GM12878 (cell line): Measurements from ENCODE around the gene CDKN1C. TPM values are rescaled to one million over a fixed set of nuclear protein-coding genes. Genes with fewer than 3 reads are reported as not detected.

ENCODE experiments used
- ATAC-seq: fragments of 200-7000 bp; cut with Tn5 transposase; 3 replicates; pipeline ENCODE4 v1.9.1; 2020; ENCODE audit warnings: mild to moderate bottlenecking, moderate library complexity
- BruUV-seq: library from RNA; stranded (reverse); fragments of 400-500 nt; replicated peaks from 2 replicates; lab custom pipeline; 2021; lab: Mats Ljungman, UMichigan
- CTCF ChIA-PET: fragments of 300-600 bp; sonication (Branson Sonifier 250); formaldehyde crosslinking; extraction: SDS; loops from one replicate; lab custom pipeline; 2021; ENCODE audit warnings: inconsistent platforms; lab: Yijun Ruan, JAX
- POLR2A ChIA-PET: fragments of 350-600 bp; formaldehyde crosslinking; extraction: SDS; loops from one replicate; lab custom pipeline; 2021; ENCODE audit warnings: inconsistent platforms; lab: Charles Lee
- RAD21 ChIA-PET: fragments of 300-600 bp; sonication (Branson Sonifier 250); formaldehyde crosslinking; loops from one replicate; lab custom pipeline; 2023; ENCODE audit warnings: antibody characterized with exemption; ENCODE audit not compliant: unreplicated experiment; lab: Charles Lee
- SMC1A ChIA-PET: fragments of 300-600 bp; sonication (Branson Sonifier 250); formaldehyde crosslinking; loops from one replicate; lab custom pipeline; 2023; ENCODE audit not compliant: unreplicated experiment, uncharacterized antibody; lab: Charles Lee
- DNase-seq: peaks from one replicate; pipeline ENCODE4 v3.0.0-alpha.2; 2011; ENCODE audit warnings: low read depth, low spot score
- FAIRE-seq: peaks from 3 replicates; lab custom pipeline; 2011; peaks lifted over from hg19 to GRCh38; lab: Jason Lieb, UNC
- H2AFZ ChIP-seq: 2 replicates; pipeline ENCODE4 v1.6.0; 2011; ENCODE audit warnings: low read depth, low read length, control low read depth; ENCODE audit not compliant: control insufficient read depth
- H3K27ac ChIP-seq: 2 replicates; pipeline ENCODE4 v1.5.1; 2011; ENCODE audit warnings: control low read depth; ENCODE audit not compliant: control insufficient read depth, insufficient read depth
- H3K27me3 ChIP-seq, 2 experiments: replicated peaks in 1 of 2; 2 replicates each; pipeline versions ENCODE4 v1.6.0 to v1.6.1; 2011; ENCODE audit warnings: low read length in 1 of 2; ENCODE audit not compliant: control insufficient read depth in 2 of 2, insufficient read depth in 2 of 2
- H3K36me3 ChIP-seq, 2 experiments: 2 replicates each; pipeline ENCODE4 v1.5.1; 2011; ENCODE audit warnings: low read length in 1 of 2; ENCODE audit not compliant: control insufficient read depth in 2 of 2, insufficient read depth in 2 of 2
- H3K4me1 ChIP-seq: 2 replicates; pipeline ENCODE4 v1.6.1; 2011; ENCODE audit warnings: mild to moderate bottlenecking, low read length, moderate library complexity, mixed read lengths; ENCODE audit not compliant: control insufficient read depth, insufficient read depth
- H3K4me2 ChIP-seq: 2 replicates; pipeline ENCODE4 v1.6.0; 2011; ENCODE audit warnings: control low read depth; ENCODE audit not compliant: control insufficient read depth, insufficient read depth
- H3K4me3 ChIP-seq: fragments of 200-600 bp; sonication (generic); 2 replicates; pipeline ENCODE4 v1.5.1; 2016
- H3K79me2 ChIP-seq: 2 replicates; pipeline ENCODE4 v1.6.0; 2011; ENCODE audit warnings: low read length; ENCODE audit not compliant: control insufficient read depth, insufficient read depth
- H3K9ac ChIP-seq: 2 replicates; pipeline ENCODE4 v1.8.0; 2011; ENCODE audit warnings: low read length, control low read depth, mixed read lengths; ENCODE audit not compliant: control insufficient read depth, insufficient read depth
- H3K9me3 ChIP-seq: replicated peaks from 3 replicates; pipeline ENCODE4 v1.5.1; 2011; ENCODE audit warnings: mild to moderate bottlenecking, low read length; ENCODE audit not compliant: control insufficient read depth, insufficient read depth
- H4K20me1 ChIP-seq: 2 replicates; pipeline ENCODE4 v1.6.0; 2011; ENCODE audit not compliant: control insufficient read depth, insufficient read depth
- BCL11A ChIP-seq: IDR thresholded peaks from 2 replicates; pipeline ENCODE4 v1.6.1; 2011; ENCODE audit warnings: low read depth, low read length
- CHD1 ChIP-seq: IDR thresholded peaks from 2 replicates; pipeline ENCODE4 v1.6.1; 2012; ENCODE audit warnings: low read depth, low read length, improper control_type of control experiment
- DPF2 ChIP-seq: fragments of 450-650 bp; IDR thresholded peaks from 2 replicates; pipeline ENCODE4 v1.6.1; 2017; ENCODE audit warnings: mild to moderate bottlenecking
- EZH2 ChIP-seq: IDR thresholded peaks from 2 replicates; pipeline ENCODE4 v1.6.1; 2012; ENCODE audit warnings: low read depth, mild to moderate bottlenecking, control low read depth, inconsistent platforms, low read length, borderline replicate concordance; ENCODE audit not compliant: control insufficient read depth
- FOXK2 ChIP-seq: fragments of 450-650 bp; IDR thresholded peaks from 2 replicates; pipeline ENCODE4 v1.6.1; 2017; ENCODE audit warnings: mild to moderate bottlenecking, moderate library complexity
- HDAC2 ChIP-seq: fragments of 200-600 bp; sonication (generic); IDR thresholded peaks from 2 replicates; pipeline ENCODE4 v1.6.1; 2017
- KDM1A ChIP-seq: fragments of 200-600 bp; sonication (generic); IDR thresholded peaks from 2 replicates; pipeline ENCODE4 v1.6.1; 2016; ENCODE audit warnings: borderline replicate concordance
- KLF5 ChIP-seq: fragments of 450-650 bp; IDR thresholded peaks from 2 replicates; pipeline ENCODE4 v1.6.1; 2014; ENCODE audit warnings: mild to moderate bottlenecking; ENCODE audit not compliant: partially characterized antibody
- MXI1 ChIP-seq: fragments of 150-350 bp; IDR thresholded peaks from 2 replicates; pipeline ENCODE4 v1.6.1; 2011; ENCODE audit warnings: low read depth, mild to moderate bottlenecking, inconsistent platforms, low read length, improper control_type of control experiment
- MYB ChIP-seq: fragments of 150-350 bp; IDR thresholded peaks from 2 replicates; pipeline ENCODE4 v1.6.1; 2014; ENCODE audit warnings: mild to moderate bottlenecking, low read depth, low read length, borderline replicate concordance
- RFX5 ChIP-seq: IDR thresholded peaks from 2 replicates; pipeline ENCODE4 v1.6.1; 2011; ENCODE audit warnings: low read depth, low read length, improper control_type of control experiment
- SMAD5 ChIP-seq: IDR thresholded peaks from 2 replicates; pipeline ENCODE4 v1.6.1; 2016; ENCODE audit warnings: antibody characterized with exemption, low read depth
- SREBF2 ChIP-seq: IDR thresholded peaks from 2 replicates; pipeline ENCODE4 v1.6.1; 2012; ENCODE audit warnings: mild to moderate bottlenecking, low read length
- SUZ12 ChIP-seq: fragments of 200-600 bp; sonication (generic); IDR thresholded peaks from one replicate; pipeline ENCODE4 v1.6.1; 2018; ENCODE audit warnings: antibody characterized with exemption, mild to moderate bottlenecking; ENCODE audit not compliant: unreplicated experiment
- TCF12 ChIP-seq: IDR thresholded peaks from 2 replicates; pipeline ENCODE4 v1.6.1; 2011; ENCODE audit warnings: low read depth, mild to moderate bottlenecking, low read length
- WGBS: methylation state at CpG from one replicate; pipeline ENCODE4 v1.1.6; 2016; ENCODE audit warnings: low lambda C conversion rate; ENCODE audit not compliant: insufficient replicate concordance, insufficient coverage; ENCODE audit errors: missing lambda C conversion rate; 5-methylcytosine and 5-hydroxymethylcytosine counted together
- in situ Hi-C: fragments of 300-500 bp; cut with MboI; formaldehyde crosslinking; loops from 9 replicates; pipeline ENCODE4 v1.14.3; 2018; ENCODE audit warnings: mixed read lengths
- intact Hi-C: fragments of 100-400 bp; cut with micrococcal nuclease; formaldehyde crosslinking; loops from one replicate; pipeline ENCODE4 v1.14.2; 2022; ENCODE audit not compliant: unreplicated experiment
- polyA plus RNA-seq, 11 experiments: library from polyadenylated mRNA; depleted of rRNA in 4 of 11; unstranded in 6 of 11; stranded (reverse) in 5 of 11; fragments of >200 nt; fragmentation: Nextera tagmentation in 4 of 11; fragmentation: Illumina TruSeq in 1 of 11; extraction: Ambion mirVana in 4 of 11; extraction: Trizol in 1 of 11; gene quantifications; 1 replicate in 1 of 11; 2 replicates in 10 of 11; pipeline versions ENCODE4 v1.2.1 to v1.2.3, GENCODE V29; 2011 to 2016; ENCODE audit warnings: inconsistent platforms in 2 of 11, missing spikeins in 2 of 11, low read depth in 1 of 11
- total RNA-seq, 4 experiments: library from RNA; depleted of rRNA in 3 of 4; stranded (reverse); fragments of >200 nt in 3 of 4; fragmentation: Illumina TruSeq in 1 of 4; extraction: Trizol in 1 of 4; gene quantifications; 2 replicates each; pipeline versions ENCODE4 v1.2.1 to v1.2.3, GENCODE V29; 2013 to 2021

CDKN1C gene
- total and polyA plus RNA-seq, 10 of the 15 experiments (the other 5 are each of a cell fraction or from before 2014, with no cell fraction given) = 0.05 to 0.21 (median 0.14) TPM; not detected in 7

- TF ChIP-seq DPF2 = no peak
Measured at GRCh38 chr11:2870460-2870859, 15.1 kb downstream of the CDKN1C start (continued).

DNA sequence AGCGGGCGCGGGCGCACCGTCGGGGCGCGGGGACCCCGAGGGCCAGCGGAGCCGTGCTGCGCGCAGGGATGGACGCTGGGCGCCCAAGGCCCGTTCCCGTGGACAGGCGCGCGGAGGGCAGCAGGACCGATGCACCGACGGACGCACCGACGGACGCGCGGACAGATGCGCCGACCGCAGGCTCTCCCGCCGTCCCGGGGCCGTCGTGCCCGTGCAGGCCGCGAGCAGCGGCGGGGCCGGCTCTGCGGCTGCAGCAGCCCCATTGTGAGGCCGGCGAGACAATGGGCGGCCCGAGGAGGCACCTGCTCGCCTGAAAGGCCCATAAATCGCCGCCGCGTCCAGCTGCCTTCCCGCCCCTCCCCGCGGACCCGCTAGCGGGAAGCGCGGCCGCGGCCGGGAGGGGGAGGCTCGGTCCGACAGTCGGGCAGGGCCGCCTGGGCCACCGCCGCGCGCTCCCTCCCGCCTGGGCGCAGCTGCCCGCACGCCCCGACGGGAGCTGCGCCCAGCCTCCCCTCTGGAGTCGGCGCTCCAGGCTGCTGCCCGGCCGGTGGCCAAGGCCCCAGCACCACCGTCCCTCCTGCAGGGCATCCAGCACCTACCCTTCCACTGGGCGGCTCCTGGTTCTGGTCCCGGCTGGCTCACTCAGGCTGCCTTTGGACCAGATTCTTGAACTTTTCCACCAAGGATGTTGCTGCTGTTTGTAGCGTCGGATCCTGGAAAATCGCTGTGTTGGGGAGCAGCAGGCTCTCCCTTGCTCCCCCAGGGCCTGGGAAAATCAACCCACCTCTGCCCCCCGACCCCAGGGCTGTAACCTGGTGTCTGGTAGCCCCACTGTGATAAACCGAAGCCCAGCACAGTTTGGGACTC is 15.8 kb downstream of the CDKN1C start:
- no peak for DNase-seq
- Histone ChIP-seq H3K9me3 (no peaks in the 10 kb centered on the region; the same call in 2 of the 3 replicates), H2AFZ (no peak overlapping the region)
- POLR2A ChIA-PET = no interaction called here
- intact Hi-C loops = no loop called here
- TF ChIP-seq TCF12 (no peak), MXI1 (no peak), FOXK2 (no peak), EZH2 (no peak), SMAD5 (no peak), KLF5 (no peak), RFX5 (no peak), HDAC2 (no peak), SREBF2 (no peak), CHD1 (no peak), BCL11A (no peak), KDM1A (no peak), SUZ12 (no peak), MYB (no peak)
- TF ChIP-seq, all 136 proteins: peak for 0
- no peaks in the 10 kb centered on the region for H3K4me1 ChIP-seq
- ChIA-PET RAD21 (no interaction called here), CTCF (no interaction called here), SMC1A (no interaction called here)
- H3K9ac ChIP-seq = no peak overlapping the region
- BruUV-seq = no TSS peak
- H3K4me3 ChIP-seq = no peak overlapping the region
- FAIRE-seq (no peak), ATAC-seq (no peak)
- no peaks in the 10 kb centered on the region for H4K20me1 ChIP-seq
- WGBS = 65% methylated on average over 60 of the region's 90 CpGs
- no peak overlapping the region for H3K27ac ChIP-seq
- no peaks in the 10 kb centered on the region for H3K36me3 ChIP-seq
- in situ Hi-C loops = no loop called here
- H3K4me2 ChIP-seq = no peak overlapping the region
- H3K27me3 ChIP-seq = peaks cover 2 to 5% of the 10 kb centered on the region in 2 experiments; a peak in 2 of 4 replicates
- H3K79me2 ChIP-seq = no peaks in the 10 kb centered on the region
